Measurements from ENCODE around the gene ATAT1.

DNA sequence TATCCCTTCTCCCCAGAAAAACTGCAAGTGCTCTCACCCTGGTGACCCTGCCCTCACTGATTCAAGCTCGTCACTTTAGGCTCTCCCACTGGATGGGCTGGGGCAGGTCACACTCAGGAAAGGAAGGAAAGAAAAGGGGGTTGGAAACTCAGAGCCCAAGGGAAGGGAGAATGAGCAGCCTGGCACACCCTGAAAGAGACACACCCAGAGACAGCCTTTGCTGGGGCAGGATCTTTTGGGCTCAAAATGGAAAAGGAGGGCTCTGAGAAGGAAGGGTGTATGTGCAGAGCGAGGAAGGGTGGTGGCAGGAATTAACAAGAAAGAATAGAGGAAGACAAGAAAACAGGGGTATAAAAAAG, 57.3 kb downstream of the ATAT1 start:
- no peak for TF ChIP-seq POLR2A (IDR thresholded peaks at IDR 0.05)
- TF ChIP-seq CTCF (IDR thresholded peaks at IDR 0.05): no peak
- TF ChIP-seq EP300 (IDR thresholded peaks at IDR 0.05): no peak

Data from suprapubic skin (tissue), 3 donors.